ENCODE results near the gene LRRC52.

DNA sequence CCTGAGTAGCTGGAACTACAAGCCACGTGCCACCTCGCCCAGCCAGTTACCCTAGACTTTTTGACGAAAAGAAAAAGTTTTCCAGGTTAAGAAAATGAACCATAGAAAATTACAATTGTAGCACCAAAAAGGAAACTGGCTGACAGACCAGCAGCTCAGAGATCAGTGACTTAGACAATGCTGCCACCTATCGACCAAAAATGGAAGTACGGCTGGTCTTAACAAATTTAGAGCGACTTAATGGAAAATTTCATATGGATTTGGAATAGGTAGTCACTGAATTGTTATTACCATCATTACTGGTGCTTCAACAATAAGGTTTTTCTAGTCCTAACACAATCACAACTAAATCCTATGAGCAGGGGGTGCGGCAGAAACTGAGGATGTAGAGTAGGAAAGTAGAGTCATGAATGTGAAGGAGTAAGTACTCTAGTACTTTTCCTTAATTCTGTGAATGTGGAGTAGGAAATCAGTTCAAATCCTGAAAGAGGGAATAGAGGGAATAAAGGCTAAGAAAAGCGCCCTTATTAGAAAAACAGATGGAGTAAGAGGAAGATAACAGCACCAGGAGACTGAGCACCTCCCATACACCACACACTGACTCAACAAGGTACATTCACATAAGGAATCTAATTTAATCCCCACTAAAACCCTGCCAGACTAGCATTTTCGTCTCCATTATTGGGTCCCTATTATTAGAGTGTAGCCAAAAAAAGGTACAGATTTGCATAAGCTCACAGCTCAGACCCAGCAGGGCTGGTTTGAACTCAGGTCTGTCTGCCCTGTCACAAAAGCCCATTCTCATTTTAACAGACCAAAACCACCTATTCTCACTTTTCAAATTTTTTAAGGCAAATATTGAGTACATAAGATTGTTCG lies 49.4 kb downstream of the LRRC52 start:
- TF ChIP-seq, protein P1, sequence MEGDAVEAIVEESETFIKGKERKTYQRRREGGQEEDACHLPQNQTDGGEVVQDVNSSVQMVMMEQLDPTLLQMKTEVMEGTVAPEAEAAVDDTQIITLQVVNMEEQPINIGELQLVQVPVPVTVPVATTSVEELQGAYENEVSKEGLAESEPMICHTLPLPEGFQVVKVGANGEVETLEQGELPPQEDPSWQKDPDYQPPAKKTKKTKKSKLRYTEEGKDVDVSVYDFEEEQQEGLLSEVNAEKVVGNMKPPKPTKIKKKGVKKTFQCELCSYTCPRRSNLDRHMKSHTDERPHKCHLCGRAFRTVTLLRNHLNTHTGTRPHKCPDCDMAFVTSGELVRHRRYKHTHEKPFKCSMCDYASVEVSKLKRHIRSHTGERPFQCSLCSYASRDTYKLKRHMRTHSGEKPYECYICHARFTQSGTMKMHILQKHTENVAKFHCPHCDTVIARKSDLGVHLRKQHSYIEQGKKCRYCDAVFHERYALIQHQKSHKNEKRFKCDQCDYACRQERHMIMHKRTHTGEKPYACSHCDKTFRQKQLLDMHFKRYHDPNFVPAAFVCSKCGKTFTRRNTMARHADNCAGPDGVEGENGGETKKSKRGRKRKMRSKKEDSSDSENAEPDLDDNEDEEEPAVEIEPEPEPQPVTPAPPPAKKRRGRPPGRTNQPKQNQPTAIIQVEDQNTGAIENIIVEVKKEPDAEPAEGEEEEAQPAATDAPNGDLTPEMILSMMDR (conservative IDR thresholded peaks at IDR 0.05; ENCODE audit: low read length): peak; percentile 97
- no peak for TF ChIP-seq EZH2phosphoT487 (IDR thresholded peaks at IDR 0.05; ENCODE audit: borderline replicate concordance)
